CD4-positive, alpha-beta T cell treated with Interleukin-17A for 1 hour (primary cell): ENCODE measurements around the gene SLC25A13.
"Not testable (repeated sequence)": the region's sequence is repeated elsewhere in the genome, so short reads cannot be mapped to it uniquely, and the experiment has no call there.

Experiments used
- DNase-seq: peaks from one replicate; pipeline ENCODE4 v3.0.0-alpha.2; 2020

The SLC25A13 gene

DNA sequence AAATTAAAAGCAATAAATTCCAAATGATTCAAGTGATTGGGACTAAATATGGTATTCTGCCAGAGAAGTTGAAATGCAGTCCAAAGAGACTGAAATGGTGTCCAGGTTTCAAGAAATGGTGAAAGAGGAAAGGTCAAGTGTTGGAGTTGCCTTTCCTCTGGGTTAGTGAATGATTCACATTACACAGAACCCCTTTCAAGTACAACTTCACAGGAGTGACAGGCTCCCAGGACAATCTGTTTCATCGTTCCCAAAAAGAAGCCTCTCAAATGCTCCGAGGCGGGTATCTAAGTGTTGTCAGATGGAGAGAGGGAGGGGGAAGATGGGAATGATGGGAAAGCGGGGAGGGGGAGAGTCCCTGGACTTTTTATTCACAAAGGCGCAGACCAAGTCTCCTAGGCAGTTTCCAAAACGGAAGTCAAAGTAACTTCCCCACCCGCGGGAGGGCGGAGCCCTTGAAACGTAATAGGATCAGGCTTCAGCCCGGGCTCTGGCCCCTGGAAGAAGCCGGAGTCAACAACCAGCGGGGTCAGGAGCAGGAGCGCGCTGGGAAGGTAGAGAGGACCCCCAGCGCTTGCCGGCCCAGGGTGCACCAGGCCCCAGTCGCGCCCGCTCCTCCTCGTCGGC lies 754 bp downstream of the SLC25A13 start:
- DNase-seq = no peak

DNA sequence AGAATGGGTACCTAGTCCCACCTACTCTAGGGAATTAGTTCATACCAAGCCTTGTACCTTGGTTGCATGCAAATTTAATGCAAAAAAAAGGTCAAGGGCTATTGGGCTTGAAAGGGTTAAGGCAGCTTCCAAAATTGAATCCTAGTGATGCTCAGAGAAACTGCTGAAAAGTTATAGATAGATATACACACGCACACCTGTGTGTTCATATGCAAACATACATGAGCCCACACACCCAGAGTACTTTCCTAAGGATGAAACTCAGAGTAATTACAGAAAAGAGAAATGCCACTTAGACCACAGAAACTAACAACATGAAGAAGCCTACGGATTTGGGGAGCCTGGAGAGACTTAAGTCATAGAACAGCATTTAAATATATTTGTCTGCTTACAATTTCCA lies 1.5 kb downstream of the SLC25A13 start:
- no peak for DNase-seq

DNA sequence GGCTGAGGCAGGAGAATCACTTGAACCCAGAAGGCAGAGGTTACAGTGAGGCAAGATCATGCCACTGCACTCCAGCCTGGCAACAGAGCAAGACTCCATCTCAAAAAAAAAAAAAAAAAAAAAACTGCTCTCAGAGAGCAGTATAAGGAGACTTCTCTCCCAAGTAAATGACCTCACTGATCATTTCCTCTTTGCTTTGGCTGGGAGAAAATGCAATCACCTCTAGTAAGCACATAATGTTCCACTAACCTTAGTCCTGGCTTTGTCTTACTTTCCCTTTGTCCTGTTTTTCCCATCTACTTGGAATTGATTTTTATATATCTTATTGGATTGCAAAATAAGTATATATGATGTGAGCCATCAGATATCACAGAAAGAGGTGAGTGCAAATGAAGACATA lies 2.5 kb downstream of the SLC25A13 start:
- no peak for DNase-seq

DNA sequence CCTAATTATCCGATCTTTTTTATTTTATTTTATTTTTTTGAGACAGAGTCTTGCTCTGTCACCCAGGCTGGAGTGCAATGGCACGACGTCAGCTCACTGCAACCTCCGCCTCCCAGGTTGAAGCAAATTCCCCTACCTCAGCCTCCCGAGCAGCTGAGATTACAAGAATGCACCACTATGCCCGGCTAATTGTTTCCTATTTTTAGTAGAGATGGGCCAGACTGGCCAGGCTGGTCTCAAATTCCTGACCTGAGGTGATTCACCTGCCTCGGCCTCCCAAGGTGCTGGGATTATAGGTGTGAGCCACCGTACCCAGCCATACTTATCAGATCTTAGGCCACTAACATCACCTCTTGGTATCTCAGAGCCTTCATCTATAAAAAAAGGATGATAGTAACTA lies 4.9 kb downstream of the SLC25A13 start:
- no peak for DNase-seq

DNA sequence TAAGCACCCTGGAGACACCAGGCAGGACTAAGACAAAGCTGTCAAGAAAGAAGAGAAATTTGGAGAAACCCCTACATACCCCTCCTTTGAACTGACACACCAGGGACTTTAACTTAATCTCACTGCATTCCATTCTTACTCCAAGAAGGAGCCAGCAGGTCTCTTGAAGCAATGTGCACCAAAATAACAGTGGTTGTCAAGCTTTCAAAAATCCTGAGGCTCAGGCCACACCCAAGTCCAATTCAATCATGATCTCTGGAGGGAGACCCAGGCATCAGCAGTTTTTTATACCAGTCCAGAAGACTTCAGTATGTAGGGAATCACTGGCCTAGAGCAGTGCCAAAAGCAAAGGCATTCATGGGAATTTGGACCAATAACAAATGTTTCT lies 6.8 kb downstream of the SLC25A13 start:
- DNase-seq = no peak

DNA sequence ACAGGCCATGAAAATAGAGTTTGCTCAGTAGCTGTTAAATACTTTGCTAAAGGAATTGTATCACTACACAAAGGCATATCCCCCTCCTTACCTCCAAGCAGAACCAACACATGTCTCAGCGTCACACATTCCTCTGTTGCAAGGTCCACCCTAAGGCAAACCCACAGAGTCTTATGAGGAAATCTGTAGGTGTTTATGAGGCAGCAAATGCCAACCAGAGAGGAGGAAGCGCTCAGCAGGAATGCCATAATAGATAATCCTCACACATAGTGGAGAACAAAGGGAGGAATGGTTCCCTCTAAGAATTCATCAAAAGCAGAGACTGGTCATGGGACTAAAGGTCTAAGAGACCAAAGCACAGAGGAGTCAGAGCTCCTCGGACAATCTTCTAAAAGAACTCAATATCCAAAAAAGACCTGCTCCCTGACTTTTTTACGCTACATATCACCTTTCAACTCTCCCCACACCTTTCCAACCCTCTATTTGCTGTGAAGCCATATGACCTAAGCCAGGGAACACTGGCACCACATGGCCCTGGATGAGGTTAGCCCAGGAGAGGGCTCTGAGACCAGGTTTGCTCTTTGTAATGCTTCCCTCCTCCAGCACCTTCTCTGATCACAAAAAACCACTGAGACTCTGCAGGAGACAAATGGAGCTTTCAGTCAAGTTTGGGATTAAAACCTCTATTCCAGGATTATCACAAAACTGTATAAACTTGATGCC lies 7.3 kb downstream of the SLC25A13 start:
- no peak for DNase-seq

DNA sequence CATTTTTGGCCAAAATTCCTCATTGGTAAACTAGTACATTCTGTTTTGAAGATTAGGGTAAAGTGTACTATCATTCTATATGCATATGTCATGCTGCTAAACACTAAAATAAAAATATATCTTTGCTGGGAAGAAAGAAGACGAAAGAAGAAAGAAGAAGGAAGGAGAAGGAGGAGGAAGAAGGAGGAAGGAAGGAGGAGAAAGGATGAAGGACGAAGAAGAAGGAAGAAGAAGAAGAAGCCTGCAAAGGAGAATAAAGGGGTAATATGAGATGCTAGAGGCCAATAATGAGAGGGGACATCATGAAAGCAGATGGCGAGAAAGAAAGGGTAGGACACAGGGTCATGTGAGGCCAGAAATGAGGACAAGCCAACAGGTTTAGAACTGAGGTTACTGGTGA lies 8.0 kb downstream of the SLC25A13 start:
- DNase-seq = no peak

DNA sequence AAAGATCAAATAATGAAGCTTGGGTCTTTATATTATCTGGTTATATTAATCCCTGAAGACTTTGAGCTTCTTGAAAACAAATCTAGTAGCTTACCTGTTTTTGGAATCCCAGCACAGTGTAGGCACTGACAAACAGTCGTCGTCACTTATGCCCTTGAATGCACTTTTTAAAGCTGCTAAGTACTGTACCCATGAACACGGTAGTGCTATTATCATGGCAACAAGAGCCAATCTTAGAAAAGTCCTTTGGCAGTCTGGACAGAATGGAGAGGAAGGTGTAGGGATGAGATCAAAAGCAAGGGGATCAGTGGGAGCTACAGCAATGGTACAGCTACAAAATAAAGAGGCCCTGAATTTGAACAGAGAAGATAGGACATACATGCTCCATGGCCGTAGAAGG lies 9.4 kb downstream of the SLC25A13 start:
- no peak for DNase-seq

DNA sequence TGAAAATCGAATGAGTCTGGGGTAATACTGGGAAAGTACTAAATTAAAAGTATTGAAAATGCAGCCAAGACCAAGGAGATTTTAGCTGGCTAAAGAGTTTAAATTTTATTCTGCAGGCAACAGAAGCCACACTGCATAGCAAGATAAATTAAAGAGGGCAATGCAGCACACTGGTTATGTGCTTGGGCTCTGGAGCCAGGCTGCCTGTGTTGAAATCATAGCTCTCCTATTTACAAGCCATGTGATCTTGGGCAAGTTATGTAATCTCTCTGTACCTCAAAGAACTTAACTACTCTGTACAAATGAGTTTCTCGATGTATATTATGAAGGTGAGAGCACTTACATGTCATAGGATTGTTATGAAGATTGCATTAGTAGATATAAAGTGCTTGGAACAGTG lies 9.9 kb downstream of the SLC25A13 start:
- DNase-seq = no peak

DNA sequence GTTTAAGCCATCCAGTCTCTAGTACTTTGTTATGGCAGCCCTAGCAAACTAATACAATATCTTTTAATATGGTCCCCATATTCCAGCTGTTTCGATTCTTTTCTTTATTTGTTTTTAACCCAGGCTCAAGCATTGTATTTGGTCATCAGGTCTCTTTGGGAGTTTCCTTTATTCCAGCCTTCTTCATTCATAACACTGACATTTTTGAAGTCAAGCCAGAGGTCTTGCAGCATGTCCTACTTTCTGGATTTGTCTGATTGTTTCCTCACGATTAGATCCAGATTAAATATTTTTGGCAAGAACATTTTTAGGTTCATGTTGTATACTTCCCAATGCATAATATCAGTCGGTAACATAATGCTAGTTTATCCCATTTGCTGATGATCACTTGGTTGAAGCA lies 11.8 kb downstream of the SLC25A13 start:
- DNase-seq = no peak

DNA sequence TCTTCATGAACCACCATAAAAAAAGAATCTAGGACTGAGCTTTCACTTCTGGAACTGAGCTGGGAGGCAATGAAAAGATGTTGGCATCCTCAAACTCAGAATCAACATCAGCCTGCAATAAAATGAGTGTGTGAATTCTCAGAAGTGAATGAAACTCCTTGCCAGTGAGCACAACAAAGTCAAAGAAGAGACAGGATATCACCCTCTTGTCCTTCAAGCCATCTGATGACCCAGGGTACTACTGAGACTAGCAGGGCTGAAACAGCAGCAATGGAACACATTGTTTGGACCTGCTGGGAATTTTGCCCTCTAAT lies 13.0 kb downstream of the SLC25A13 start:
- no peak for DNase-seq

DNA sequence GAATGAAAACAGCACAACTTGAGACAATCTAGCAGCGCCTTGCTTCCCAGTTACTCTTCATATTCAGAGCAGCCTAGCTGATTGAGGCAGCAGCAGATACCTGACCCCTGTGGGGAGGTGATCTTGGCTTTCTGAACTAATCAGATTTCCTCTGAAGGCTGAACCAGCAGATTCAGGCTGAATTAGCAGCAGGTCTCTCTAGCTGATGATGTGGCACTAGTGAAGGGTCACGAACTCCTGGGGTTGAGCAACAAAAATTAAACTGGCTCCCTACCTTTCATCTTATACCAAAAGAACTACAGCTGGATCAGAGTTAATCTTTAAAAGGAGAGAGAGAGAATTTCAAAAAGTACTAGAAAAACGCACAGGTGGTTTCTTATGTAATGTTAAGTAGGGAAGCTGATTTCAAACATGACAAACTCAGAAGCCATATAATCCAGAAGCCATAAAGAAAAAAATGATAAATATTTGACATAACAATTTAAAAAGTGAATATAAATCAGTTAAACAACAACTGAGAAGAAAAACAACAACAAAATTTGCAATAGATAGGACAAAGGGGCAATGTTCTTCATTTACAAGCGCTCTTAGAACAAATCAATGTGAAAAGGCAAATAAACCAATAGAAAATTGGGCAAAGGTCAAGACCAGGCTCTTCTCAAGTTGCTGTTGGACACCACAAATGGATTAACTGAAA lies 13.5 kb downstream of the SLC25A13 start:
- DNase-seq = no peak

DNA sequence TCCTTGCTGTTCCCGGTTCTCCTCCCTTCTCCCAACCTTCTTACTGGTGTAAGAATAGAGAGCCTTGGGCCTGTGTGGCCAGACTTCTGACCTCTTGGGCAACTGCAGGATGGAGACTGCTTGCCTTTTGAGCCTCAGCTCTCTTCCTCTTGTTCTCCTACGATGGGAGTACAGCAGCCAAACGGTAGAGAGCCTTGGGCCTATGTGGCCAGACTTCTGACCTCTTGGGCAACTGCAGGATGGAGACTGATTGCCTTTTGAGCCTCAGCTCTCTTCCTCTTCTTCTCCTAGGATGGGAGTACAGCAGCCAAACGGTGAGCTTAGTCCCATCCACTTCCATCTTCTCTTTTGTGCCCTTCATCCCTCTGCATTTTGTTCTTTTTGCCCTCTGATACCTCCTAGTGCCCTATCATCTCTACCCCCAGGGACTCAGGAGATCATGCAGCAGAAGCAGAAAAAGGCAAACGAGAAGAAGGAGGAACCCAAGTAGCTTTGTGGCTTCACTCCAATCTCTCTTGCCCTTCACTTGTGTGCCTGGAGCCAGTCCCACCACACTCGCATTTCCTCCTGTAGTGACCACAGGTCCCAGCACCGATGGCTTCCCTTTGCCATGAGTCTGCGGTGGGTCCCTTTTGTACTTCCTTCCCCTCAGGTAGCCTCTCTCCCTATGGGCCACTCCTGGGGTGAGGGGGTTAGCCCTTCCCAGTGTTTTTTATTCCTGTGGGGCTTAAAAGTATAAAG lies 15.3 kb downstream of the SLC25A13 start:
- no peak for DNase-seq

DNA sequence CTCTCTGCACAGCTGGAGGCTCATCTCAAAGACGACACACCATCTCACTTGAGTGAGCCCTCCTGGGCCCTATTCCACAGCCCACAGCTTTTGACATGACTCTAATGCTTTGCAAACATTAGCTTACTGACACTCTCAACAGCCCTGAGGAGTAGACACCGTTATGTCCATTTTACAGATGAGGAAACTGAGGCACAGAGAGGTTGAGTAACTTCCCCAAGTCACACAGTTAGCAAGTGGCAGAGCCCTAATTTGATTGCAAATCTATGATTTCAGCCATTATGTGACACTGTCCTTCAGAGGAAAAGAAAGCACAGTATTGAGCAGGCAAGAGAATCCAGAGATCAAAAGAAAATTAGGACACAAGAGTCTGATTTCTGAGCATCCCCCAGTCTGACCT lies 16.0 kb downstream of the SLC25A13 start:
- no peak for DNase-seq

DNA sequence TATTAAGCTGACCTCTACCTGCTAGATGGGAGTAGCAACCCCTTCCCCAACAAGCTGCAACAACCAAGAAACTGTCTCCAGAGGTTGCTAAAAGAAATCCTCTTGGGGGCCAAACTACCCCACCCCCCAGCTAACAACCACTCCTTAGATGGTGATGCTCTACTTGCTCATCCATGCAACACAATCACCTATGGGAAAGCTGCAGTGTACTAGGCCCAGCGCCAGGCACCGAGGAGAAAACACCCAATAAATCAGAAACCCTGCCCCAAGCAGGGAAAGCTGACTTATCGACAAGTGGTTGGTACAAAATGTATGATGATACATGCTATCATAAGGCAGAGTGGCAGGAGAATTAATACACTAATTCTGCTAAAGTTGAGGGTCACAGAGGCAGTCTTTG lies 17.3 kb downstream of the SLC25A13 start:
- DNase-seq = no peak

DNA sequence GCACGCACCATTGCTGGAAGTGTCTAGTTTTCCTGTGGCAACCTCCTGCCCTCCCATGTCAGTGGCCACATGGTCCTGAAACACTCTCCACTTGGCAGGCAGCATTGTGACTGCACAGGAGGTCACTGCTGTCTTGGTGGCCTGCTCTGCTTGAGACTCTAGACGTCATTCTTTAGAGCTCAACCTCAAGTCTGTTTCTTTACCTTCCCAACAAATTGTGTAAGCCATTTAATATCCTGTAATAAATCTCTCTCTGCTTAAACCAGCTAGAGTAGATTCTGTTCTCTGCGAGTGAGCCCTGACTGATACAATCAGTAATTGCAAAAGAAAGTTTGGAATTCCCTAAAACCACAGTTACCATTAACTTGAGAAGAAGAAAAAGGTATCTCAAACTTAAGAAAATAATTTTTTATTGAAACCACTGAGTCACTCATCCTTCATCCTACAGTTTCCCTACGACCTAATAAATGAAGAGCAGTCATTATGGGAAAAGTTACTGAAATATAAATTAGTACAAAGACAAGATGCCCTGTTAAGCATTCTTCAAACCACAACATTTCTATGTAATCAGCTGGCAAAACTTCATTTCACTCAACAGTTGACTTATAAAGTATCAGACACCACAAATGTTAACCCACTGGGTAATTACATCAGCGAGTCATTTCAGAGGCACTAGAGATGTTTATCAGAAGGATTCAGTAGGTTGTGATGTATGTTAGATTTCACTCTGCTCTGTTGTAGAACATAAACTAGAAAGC lies 18.0 kb downstream of the SLC25A13 start:
- DNase-seq = no peak

DNA sequence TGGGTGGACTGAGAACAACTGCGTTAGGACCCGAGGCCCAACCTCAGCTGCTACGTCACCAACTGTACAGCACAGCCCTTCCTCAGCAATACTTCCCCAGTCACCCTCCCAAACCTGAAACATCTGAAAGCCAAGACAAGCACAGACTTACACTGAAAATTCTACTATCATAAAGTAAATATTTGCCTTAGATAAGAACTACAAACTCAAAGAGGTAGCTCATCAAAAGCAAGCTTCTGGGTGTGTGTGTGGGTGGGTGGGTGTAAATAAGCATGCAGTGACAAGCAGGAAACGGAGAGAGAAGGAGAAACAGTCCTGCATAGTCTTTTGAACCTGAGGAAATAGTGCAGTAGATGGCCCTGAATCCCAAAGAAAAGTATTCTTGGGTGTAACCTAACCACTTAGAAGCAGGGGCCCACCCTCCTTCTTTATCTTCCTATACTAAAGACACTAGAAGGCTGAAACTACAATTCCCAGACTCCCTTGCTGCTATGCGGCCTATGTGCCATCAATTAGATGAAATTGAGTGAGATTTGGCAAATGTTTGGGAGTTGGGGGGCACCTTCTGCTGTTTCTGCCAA lies 18.7 kb downstream of the SLC25A13 start:
- no peak for DNase-seq

DNA sequence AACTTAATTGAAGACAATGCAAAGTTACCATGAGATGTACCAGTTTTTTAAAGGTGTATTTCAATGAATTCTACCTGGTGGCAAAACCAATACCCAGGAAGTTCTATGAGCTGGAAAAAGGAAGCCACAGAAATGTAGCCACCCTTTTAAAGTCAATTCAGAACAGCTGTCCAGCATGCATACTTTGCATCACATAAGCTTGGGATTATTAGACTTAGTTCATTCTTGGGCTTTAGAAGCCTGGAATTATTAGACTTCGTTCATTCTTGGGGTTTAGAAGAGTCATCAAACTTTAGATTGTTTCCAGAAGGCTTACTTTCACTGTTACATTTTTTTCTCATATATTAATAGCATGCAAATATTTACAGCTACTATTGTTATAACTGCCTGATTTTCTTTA lies 20.9 kb downstream of the SLC25A13 start:
- no peak for DNase-seq

DNA sequence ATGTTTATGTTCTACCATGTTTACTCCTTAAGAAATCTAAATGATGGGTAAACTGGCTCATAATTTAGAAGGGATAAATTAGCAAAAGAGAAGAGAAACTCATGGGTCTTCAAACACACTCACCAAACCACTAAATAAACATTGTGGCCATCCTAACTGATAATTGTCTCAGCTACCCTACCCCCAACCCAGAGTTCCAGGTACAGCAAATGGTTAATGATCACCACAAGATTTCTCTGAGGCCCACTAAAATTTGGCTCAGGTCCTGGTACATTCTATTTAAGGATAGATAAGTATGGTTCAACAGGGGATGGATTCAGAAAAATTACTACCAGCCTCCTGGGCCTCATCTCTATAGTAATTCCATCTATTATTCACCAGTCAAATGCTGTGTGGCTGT lies 21.4 kb downstream of the SLC25A13 start:
- no peak for DNase-seq

DNA sequence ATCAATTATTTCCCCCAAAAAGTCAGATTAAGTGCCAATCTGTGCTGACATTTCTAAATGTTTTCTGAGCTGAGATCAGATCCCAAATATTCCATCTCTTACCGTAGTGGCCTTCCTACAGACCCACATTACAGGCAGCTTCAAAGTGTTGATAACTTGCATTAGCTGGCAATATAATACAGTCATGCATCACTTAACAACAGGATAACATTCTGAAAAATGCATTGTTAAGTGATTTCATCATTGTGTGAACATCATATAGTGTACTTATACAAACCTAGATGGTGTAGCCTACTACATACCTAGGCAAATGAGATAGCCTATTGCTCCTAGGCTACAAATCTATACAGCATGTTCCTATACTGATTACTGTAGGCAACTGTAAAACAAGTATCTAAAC lies 22.4 kb downstream of the SLC25A13 start:
- no peak for DNase-seq

DNA sequence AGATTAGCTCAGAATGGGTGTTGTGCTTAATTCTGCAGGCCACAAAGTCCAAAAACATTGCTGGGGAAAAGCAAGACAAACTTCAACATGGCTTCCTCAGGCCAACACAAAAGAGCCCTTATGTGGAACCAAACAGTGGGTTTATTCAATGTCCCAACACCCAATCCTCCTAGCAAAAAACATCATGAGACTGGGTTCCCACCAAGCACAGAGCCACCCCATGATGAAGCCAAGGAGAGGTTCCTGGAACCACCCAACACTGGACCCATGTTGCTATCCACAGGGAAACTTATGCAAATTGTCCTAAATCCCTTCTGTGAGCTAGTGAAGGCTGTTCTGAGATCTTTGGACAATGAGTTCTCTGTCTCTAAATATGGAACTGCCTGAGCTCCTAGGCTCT lies 24.0 kb downstream of the SLC25A13 start:
- DNase-seq = no peak

DNA sequence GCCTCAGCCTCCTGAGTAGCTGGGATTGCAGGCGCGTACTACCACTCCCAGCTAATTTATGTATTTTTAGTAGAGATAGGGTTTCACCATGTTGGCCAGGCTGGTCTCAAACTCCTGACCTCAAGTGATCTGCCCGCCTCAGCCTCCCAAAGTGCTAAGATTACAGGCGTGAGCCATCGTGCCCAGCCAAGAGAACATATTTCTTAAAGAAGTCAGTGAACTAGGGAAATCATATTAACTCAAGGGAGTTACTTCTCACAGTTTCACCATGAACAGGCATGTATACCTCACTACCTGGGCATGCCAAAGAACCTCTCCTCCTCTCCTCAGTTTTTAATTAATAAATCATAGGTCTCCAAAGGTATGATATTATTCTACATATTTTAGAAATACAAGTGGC lies 24.5 kb downstream of the SLC25A13 start:
- not testable (repeated sequence) for DNase-seq

DNA sequence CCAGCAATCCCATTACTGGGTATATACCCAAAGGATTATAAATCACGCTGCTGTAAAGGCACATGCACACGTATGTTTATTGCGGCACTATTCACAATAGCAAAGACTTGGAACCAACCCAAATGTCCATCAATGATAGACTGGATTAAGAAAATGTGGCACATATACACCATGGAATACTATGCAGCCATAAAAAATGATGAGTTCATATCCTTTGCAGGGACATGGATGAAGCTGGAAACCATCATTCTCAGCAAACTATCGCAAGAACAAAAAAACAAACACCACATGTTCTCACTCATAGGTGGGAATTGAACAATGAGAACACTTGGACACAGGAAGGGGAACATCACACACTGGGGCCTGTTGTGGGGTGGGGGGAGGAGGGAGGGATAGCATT lies 28.0 kb downstream of the SLC25A13 start:
- not testable (repeated sequence) for DNase-seq
